ENCODE data around the gene LCN2. TPM values are rescaled to one million over a fixed set of nuclear protein-coding genes. Genes with fewer than 3 reads are reported as not detected.

The LCN2 gene
- total RNA-seq, 3 donors from 2014 or later (not counting 1 experiment from before 2014, with no cell fraction given), result 0.82 to 0.99 TPM; not detected in 1

- Histone ChIP-seq H3K36me3 (ENCODE audit: control insufficient read depth, insufficient read depth, low read length) (peaks cover 27% of the 10 kb centered on the region), H3K4me3 (ENCODE audit: low read length) (no peak overlapping the region), H3K27me3 (ENCODE audit: control insufficient read depth, insufficient read depth, low read length) (no peaks in the 10 kb centered on the region), H3K9me3 (ENCODE audit: control insufficient read depth, insufficient read depth, low read length) (no peaks in the 10 kb centered on the region), H3K4me1 (ENCODE audit: control insufficient read depth, insufficient read depth, low read length) (peaks cover 28% of the 10 kb centered on the region), H3K27ac (ENCODE audit: low read length) (no peak overlapping the region)
- intact Hi-C loops (cut with micrococcal nuclease), result no loop called here
- Mint-ChIP-seq H3K4me1 (peaks cover 13 to 26% of the 10 kb centered on the region in 2 donors), H3K4me3 (no peak overlapping the region), H3K9me3 (no peaks in the 10 kb centered on the region), H3K27me3 (ENCODE audit: low read depth in 2 of 2) (no peaks in the 10 kb centered on the region), H3K27ac (no peak overlapping the region), H3K36me3 (no peaks in the 10 kb centered on the region)
- DNase-seq (no peak), ATAC-seq (no peak)
- no peak for TF ChIP-seq CTCF (IDR thresholded peaks at IDR 0.05)
- WGBS (ENCODE audit: insufficient coverage), result 95% methylated on average over 5 of the region's 5 CpGs
These were observed 27.8 kb upstream of the LCN2 start for GRCh38 chr9:128121466-128121810.

DNA sequence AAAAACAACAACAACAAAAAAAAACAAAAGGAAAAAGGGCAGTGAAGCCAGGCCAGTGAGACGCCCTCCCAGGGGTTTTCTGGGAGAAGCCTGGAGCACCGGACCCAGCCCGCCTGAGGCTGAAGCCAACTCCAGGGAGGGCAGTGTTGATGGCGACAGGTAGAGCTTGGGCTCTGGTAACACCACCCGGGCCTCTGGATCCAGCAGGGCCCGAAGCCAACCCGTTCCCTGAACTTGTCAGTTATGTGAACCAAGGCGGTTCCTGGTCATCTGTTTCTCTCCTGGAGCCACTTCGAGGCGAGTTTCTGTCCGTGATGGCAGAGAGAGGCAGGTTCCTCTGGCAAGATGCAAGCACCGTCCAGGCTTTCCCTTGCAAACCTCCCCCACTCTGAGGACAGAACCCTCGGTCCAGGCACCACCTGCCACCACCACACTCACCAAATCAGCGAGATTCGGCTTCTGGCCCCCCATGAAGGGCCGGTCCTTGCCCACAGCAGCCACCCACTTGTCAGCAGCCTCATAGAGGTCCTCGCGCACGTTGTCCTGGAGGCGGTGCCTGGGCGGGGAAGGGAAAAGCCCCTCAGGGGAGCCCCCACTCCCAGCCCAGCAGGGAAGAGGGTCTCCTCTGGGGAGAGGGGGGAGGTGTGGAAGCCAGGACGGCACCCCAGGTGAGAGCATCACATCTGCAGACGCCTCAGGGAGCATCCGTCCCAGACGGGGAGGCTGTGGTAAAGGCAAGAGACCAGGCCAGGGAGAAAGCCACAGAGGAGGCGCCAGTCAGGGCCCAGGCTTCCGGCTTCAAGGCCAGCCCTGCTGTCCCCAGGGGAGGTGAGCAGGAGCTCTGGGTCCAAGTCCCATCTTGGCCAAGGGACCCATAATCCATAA is 27.1 kb upstream of the LCN2 start:
- intact Hi-C loops (cut with micrococcal nuclease), result no loop called here
- Histone ChIP-seq H3K27me3 (ENCODE audit: control insufficient read depth, insufficient read depth, low read length) (no peaks in the 10 kb centered on the region), H3K9me3 (ENCODE audit: control insufficient read depth, insufficient read depth, low read length) (no peaks in the 10 kb centered on the region), H3K36me3 (ENCODE audit: control insufficient read depth, insufficient read depth, low read length) (peaks cover 27% of the 10 kb centered on the region), H3K4me3 (ENCODE audit: low read length) (no peak overlapping the region), H3K4me1 (ENCODE audit: control insufficient read depth, insufficient read depth, low read length) (peaks cover 31% of the 10 kb centered on the region), H3K27ac (ENCODE audit: low read length) (no peak overlapping the region)
- H3K9me3 Mint-ChIP-seq, result no peaks in the 10 kb centered on the region
- ATAC-seq, result no peak
- no peaks in the 10 kb centered on the region for H3K36me3 Mint-ChIP-seq
- no peaks in the 10 kb centered on the region for H3K27me3 Mint-ChIP-seq (ENCODE audit: low read depth in 2 of 2)
- TF ChIP-seq CTCF (IDR thresholded peaks at IDR 0.05), result no peak
- H3K4me3 Mint-ChIP-seq, result no peak overlapping the region
- no peak for DNase-seq
- peaks cover 13 to 27% of the 10 kb centered on the region in 2 donors for H3K4me1 Mint-ChIP-seq
- no peak overlapping the region for H3K27ac Mint-ChIP-seq
- 91% methylated on average over 27 of the region's 27 CpGs for WGBS (ENCODE audit: insufficient coverage)

DNA sequence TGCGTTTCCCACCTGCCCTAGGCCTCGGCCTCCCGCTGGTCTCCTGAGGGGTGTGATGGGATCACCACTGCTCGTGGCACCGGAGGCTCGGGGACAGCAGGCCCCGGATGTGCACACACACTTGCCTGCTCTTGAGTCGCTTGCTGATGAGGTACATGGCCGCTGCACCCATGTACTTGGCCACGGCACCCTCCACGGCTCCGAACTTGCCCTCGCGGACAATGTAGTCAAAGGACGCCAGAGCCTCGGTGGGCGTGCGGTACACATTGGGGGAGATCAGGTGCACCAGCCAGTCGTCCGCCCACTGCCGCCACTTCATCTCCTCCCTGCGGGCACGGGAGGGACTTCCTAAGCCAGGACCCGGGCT is 26.5 kb upstream of the LCN2 start:
- no peak for TF ChIP-seq CTCF (IDR thresholded peaks at IDR 0.05)
- no peak overlapping the region for H3K27ac Mint-ChIP-seq
- peaks cover 25% of the 10 kb centered on the region for H3K4me1 ChIP-seq (ENCODE audit: control insufficient read depth, insufficient read depth, low read length)

More for the DNA sequence above, 26.5 kb upstream of the LCN2 start:
- Histone ChIP-seq H3K36me3 (ENCODE audit: control insufficient read depth, insufficient read depth, low read length) (peaks cover 27% of the 10 kb centered on the region), H3K4me3 (ENCODE audit: low read length) (no peak overlapping the region), H3K9me3 (ENCODE audit: control insufficient read depth, insufficient read depth, low read length) (no peaks in the 10 kb centered on the region), H3K27me3 (ENCODE audit: control insufficient read depth, insufficient read depth, low read length) (no peaks in the 10 kb centered on the region), H3K27ac (ENCODE audit: low read length) (no peak overlapping the region)
- intact Hi-C loops (cut with micrococcal nuclease), result no loop called here
- Mint-ChIP-seq H3K4me3 (no peak overlapping the region), H3K27me3 (ENCODE audit: low read depth in 2 of 2) (no peaks in the 10 kb centered on the region), H3K4me1 (peaks cover 9 to 23% of the 10 kb centered on the region in 2 donors), H3K36me3 (no peaks in the 10 kb centered on the region), H3K9me3 (no peaks in the 10 kb centered on the region)
- WGBS (ENCODE audit: insufficient coverage), result 97% methylated on average over 24 of the region's 24 CpGs
- no peak for DNase-seq
- no peak for ATAC-seq

Measured in natural killer cell (primary cell).